ENCODE results near the gene ZBTB7C. TPM values are rescaled to one million over a fixed set of nuclear protein-coding genes. Genes with fewer than 3 reads are reported as not detected.

ZBTB7C gene
- total RNA-seq, 1 donor: not detected

DNA sequence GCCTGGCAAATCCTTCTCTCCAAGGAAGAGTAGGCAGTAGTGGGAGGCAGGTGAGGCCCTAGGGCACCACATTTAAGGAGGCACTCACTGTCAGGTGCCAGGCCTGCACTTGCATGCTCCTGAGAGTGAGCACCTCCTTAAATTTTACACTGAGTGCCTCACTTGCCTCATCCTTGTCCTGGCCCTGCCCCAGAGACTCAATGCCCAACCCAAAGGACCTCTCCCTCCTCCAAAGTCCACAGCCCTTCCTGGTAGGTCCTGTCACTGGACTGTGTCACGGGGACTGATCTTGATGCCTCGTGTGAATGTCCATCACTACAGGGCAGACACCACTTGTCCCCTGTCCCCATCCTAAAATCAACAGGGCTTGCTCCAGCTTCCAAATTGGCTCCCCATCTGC, 235.6 kb downstream of the ZBTB7C start:
- TF ChIP-seq, protein P1, sequence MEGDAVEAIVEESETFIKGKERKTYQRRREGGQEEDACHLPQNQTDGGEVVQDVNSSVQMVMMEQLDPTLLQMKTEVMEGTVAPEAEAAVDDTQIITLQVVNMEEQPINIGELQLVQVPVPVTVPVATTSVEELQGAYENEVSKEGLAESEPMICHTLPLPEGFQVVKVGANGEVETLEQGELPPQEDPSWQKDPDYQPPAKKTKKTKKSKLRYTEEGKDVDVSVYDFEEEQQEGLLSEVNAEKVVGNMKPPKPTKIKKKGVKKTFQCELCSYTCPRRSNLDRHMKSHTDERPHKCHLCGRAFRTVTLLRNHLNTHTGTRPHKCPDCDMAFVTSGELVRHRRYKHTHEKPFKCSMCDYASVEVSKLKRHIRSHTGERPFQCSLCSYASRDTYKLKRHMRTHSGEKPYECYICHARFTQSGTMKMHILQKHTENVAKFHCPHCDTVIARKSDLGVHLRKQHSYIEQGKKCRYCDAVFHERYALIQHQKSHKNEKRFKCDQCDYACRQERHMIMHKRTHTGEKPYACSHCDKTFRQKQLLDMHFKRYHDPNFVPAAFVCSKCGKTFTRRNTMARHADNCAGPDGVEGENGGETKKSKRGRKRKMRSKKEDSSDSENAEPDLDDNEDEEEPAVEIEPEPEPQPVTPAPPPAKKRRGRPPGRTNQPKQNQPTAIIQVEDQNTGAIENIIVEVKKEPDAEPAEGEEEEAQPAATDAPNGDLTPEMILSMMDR (IDR thresholded peaks at IDR 0.05; ENCODE audit: insufficient read depth, low read depth, low read length): no peak
- no peak for DNase-seq (ENCODE audit: low read depth)
- no peak overlapping the region for H3K4me3 ChIP-seq (ENCODE audit: low read depth, low read length)

DNA sequence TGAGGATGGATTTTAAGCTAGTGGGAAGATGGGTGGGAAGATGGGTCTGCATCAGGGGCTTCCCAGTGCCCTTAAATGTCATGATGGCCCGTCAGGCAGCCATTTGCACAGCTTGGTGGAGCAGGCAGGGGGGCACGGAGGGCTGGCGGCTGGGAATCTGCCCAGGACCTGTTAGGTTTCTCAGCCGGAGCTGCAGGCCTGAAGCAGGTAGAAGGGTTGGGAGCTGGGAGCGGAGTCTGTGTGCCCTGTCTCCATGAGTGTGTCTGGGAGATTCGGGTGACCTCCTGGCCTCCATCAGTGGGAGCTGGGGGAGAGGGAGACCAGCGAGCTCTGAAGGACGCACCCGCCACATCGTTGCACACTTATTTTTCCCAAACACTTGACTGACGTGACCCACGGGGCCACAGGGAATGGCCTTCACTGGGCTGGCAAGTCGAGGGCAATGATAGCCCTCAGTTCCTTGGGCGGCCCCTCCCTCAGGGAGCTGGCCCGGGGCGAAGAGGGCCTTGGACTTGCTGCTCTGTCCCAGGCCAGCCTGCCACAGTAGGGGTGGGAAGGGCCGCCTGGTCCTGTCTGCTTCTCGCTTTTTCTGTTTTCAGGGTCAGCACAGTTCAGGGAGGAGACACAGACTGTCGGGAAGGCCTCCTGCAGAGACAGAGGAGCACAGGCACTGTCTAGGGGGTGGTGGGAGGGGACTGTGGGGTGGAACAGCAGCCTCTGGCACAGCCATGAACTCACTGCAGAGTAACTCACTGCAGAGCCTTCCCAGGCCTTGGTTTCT, 236.8 kb downstream of the ZBTB7C start:
- no peak overlapping the region for H3K4me3 ChIP-seq (ENCODE audit: low read depth, low read length)
- TF ChIP-seq, protein P1 (IDR thresholded peaks at IDR 0.05; ENCODE audit: insufficient read depth, low read depth, low read length): no peak
- DNase-seq (ENCODE audit: low read depth): no peak

DNA sequence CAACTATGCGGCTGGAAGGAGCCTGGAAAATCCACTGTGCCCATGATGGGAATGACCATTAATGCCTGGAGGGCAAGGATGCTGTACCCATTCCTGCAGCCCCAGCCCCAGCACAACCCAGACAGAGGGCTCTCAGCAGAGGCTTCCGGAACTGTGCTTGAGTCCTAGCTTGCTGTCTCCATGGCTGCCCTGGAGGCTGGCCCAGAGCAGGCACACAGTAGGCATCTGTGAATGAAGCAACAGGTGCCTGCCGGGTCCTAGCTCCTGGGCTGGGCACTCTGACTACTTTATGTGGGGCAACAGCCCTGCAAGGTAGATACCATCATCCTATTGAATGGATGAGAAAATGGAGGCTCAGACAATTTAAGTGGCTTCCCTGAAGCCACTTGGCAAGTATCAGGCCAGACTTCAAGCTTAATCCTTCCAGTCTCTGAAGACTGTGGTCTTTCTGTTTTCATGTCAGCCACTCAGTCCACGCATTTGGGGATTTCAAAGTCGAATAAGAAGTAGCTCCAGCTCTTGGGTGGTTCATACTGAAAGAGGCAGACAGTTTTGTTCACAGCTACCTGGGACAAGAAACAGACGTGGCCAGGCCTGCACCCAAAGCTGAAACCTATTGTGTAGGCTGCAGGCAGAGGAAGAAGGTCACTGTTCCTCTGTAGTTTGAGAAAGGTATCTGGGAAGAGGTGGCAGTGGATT, 237.5 kb downstream of the ZBTB7C start:
- DNase-seq (ENCODE audit: low read depth): no peak
- TF ChIP-seq, protein P1 (IDR thresholded peaks at IDR 0.05; ENCODE audit: insufficient read depth, low read depth, low read length): no peak
- H3K4me3 ChIP-seq (ENCODE audit: low read depth, low read length): no peak overlapping the region

DNA sequence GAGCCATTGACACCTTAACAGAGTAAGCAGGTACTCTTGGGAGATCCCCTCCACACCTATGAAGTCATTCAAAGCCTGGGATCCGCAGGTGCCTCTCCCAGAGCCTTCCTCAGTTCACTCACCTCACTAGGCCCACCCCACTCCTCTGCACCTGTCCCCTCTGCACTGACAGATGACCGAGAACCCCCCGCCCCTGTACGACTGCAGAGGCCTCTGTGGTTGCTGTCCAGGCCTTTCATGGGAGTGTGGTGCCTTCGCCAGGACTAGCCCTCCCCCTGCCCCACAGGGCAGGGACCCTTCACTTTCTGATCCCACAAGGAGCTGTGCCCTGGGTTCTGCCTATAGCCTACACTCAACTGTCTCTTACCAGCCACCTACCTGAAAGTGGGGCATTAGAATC, 238.5 kb downstream of the ZBTB7C start:
- TF ChIP-seq, protein P1 (IDR thresholded peaks at IDR 0.05; ENCODE audit: insufficient read depth, low read depth, low read length): no peak
- no peak overlapping the region for H3K4me3 ChIP-seq (ENCODE audit: low read depth, low read length)
- DNase-seq (ENCODE audit: low read depth): no peak

DNA sequence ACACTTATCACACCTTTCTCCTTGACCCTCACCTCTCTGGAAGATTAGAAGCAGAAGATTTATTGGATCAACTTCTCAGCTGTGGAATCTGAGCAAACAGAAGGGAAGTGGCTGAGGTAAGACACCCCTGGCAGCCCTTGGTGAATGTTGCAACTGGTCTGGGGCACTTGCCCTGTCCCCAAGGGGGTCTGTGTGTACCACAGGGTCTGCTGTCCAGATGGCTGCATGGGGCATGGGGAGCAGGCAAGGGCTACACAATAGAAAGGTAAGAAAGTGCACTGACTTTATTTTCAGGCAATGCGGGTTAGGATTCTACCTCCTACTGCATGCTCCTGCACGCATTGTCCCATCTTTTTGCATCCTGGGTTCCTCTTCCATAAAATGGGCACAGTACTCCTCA, 240.3 kb downstream of the ZBTB7C start:
- TF ChIP-seq, protein P1 (IDR thresholded peaks at IDR 0.05; ENCODE audit: insufficient read depth, low read depth, low read length): no peak

DNA sequence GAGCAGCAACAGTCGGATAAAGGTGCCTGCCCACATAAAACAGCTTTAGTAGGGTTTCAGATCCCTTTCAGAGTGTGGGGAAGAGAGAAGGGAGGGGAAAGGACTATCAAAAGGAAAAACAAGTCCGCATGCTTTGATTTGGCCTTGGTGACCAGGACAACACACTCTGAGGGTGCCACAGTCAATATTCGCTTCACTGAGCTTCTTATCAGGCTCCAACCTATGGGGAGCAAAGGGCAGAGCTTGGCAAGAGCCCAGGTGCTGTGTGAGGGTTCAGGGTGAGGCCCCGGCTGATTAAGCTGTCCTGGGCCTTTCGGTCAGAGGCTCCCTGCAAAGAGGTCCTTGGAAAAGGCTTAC, 241.3 kb downstream of the ZBTB7C start:
- TF ChIP-seq, protein P1 (IDR thresholded peaks at IDR 0.05; ENCODE audit: insufficient read depth, low read depth, low read length): no peak
- H3K4me3 ChIP-seq (ENCODE audit: low read depth, low read length): no peak overlapping the region
- no peak for DNase-seq (ENCODE audit: low read depth)

More for the DNA sequence above, 240.3 kb downstream of the ZBTB7C start:
- DNase-seq (ENCODE audit: low read depth): no peak
- no peak overlapping the region for H3K4me3 ChIP-seq (ENCODE audit: low read depth, low read length)
